Left lung (tissue), 10 donors: ENCODE measurements around the gene ARHGEF28. TPM values are rescaled to one million over a fixed set of nuclear protein-coding genes. Genes with fewer than 3 reads are reported as not detected.

ENCODE experiments used
- ATAC-seq: fragments of 200-7000 bp; cut with Tn5 transposase; one replicate; pipeline ENCODE4 v1.9.1; 2020; ENCODE audit warnings: moderate library complexity
- DNase-seq, 4 donors: peaks; one replicate each; pipeline ENCODE4 v3.0.0-alpha.2; 2013 to 2020
- H3K27ac ChIP-seq, 2 donors: fragments of 200-600 bp; sonication (generic) in 1 of 2; one replicate each; pipeline versions ENCODE4 v1.5.0 to v1.8.0; 2020 to 2021
- H3K27me3 ChIP-seq, 2 donors: fragments of 200-600 bp; sonication (generic) in 1 of 2; one replicate each; pipeline versions ENCODE4 v1.5.0 to v1.8.0; 2020 to 2021
- H3K36me3 ChIP-seq, 2 donors: fragments of 200-600 bp; sonication (generic) in 1 of 2; one replicate each; pipeline versions ENCODE4 v1.5.0 to v1.8.0; 2020 to 2021
- H3K4me1 ChIP-seq, 2 donors: fragments of 200-600 bp; one replicate each; pipeline ENCODE4 v1.8.0; 2021
- H3K4me3 ChIP-seq, 2 donors: fragments of 200-600 bp; sonication (generic) in 1 of 2; one replicate each; pipeline versions ENCODE4 v1.5.0 to v1.8.0; 2020 to 2021; ENCODE audit warnings: mild to moderate bottlenecking in 1 of 2
- H3K9me3 ChIP-seq, 2 donors: fragments of 200-600 bp; sonication (generic) in 1 of 2; one replicate each; pipeline versions ENCODE4 v1.5.0 to v1.8.0; 2020 to 2021
- CTCF ChIP-seq, 2 donors: fragments of 200-600 bp; sonication (generic) in 1 of 2; IDR thresholded peaks; one replicate each; pipeline versions ENCODE4 v1.5.0 to v1.8.0; 2021; ENCODE audit warnings: antibody characterized with exemption in 2 of 2
- intact Hi-C, 2 donors: fragments of 100-400 bp; cut with DNase I; formaldehyde crosslinking; loops; one replicate each; pipeline versions ENCODE4 v1.11.2 to v1.14.2; 2022
- polyA plus RNA-seq, 6 donors: library from polyadenylated mRNA; unstranded; fragments of 120-200 nt; gene quantifications; one replicate each; pipeline ENCODE4 v1.2.1, GENCODE V29; 2013; ENCODE audit not compliant: insufficient read length in 6 of 6
- total RNA-seq, 2 donors: library from RNA; stranded (reverse); fragmentation: NEBNext Ultra II Directional; extraction: Animal tissue kit (Norgen Biotek cat#: 25700); gene quantifications; one replicate each; pipeline ENCODE4 v1.2.1, GENCODE V29; 2021
- donor health status: DM: no; HTN: yes; CAD: no.
- donor health status: DM: no; HTN: no; CAD: no.

Gene ARHGEF28
- total and polyA plus RNA-seq, 8 donors: 8.4 to 16.4 (median 10.3) TPM

GRCh38 chr5:73815631-73816030 lies 189.6 kb downstream of the ARHGEF28 start:
- H3K27ac ChIP-seq: no peak overlapping the region
- TF ChIP-seq CTCF (IDR thresholded peaks at IDR 0.05): no peak
- no peaks in the 10 kb centered on the region for H3K27me3 ChIP-seq
- no peaks in the 10 kb centered on the region for H3K4me1 ChIP-seq
- DNase-seq (no peak), ATAC-seq (no peak)
- H3K36me3 ChIP-seq: no peaks in the 10 kb centered on the region
- H3K9me3 ChIP-seq: no peaks in the 10 kb centered on the region
- no peak overlapping the region for H3K4me3 ChIP-seq
- intact Hi-C loops: no loop called here

- H3K4me3 ChIP-seq: no peak overlapping the region
- intact Hi-C loops: no loop called here
- no peaks in the 10 kb centered on the region for H3K36me3 ChIP-seq
- H3K4me1 ChIP-seq: no peaks in the 10 kb centered on the region
- ATAC-seq (no peak), DNase-seq (no peak)
- H3K9me3 ChIP-seq: no peaks in the 10 kb centered on the region
- no peak overlapping the region for H3K27ac ChIP-seq
- TF ChIP-seq CTCF (IDR thresholded peaks at IDR 0.05): no peak
- H3K27me3 ChIP-seq: no peaks in the 10 kb centered on the region
Observed at GRCh38 chr5:73816656-73817420, 190.8 kb downstream of the ARHGEF28 start.

- ATAC-seq (peak; percentile 39), DNase-seq (no peak)
- Histone ChIP-seq H3K36me3 (no peaks in the 10 kb centered on the region), H3K27ac (no peak overlapping the region), H3K27me3 (no peaks in the 10 kb centered on the region), H3K4me1 (no peaks in the 10 kb centered on the region), H3K9me3 (no peaks in the 10 kb centered on the region), H3K4me3 (no peak overlapping the region)
- TF ChIP-seq CTCF (IDR thresholded peaks at IDR 0.05): no peak
- intact Hi-C loops: no loop called here
Observed at GRCh38 chr5:73818357-73818756, 192.4 kb downstream of the ARHGEF28 start.

GRCh38 chr5:73820326-73820725 lies 194.3 kb downstream of the ARHGEF28 start:
- no peak for TF ChIP-seq CTCF (IDR thresholded peaks at IDR 0.05)
- ATAC-seq (no peak), DNase-seq (no peak)
- no peak overlapping the region for H3K27ac ChIP-seq
- H3K4me1 ChIP-seq: no peaks in the 10 kb centered on the region
- H3K36me3 ChIP-seq: no peaks in the 10 kb centered on the region
- no peak overlapping the region for H3K4me3 ChIP-seq
- intact Hi-C loops: no loop called here
- H3K27me3 ChIP-seq: no peaks in the 10 kb centered on the region
- no peaks in the 10 kb centered on the region for H3K9me3 ChIP-seq

GRCh38 chr5:73821003-73821402 lies 195.0 kb downstream of the ARHGEF28 start:
- H3K27me3 ChIP-seq: no peaks in the 10 kb centered on the region
- H3K4me3 ChIP-seq: no peak overlapping the region
- DNase-seq: no peak
- intact Hi-C loops: no loop called here
- no peak for TF ChIP-seq CTCF (IDR thresholded peaks at IDR 0.05)
- H3K27ac ChIP-seq: no peak overlapping the region
- H3K9me3 ChIP-seq: no peaks in the 10 kb centered on the region
- no peaks in the 10 kb centered on the region for H3K36me3 ChIP-seq
- H3K4me1 ChIP-seq: peaks cover 4% of the 10 kb centered on the region in 2 donors
- ATAC-seq: no peak
